Left kidney (tissue), 2 donors: ENCODE results near the gene AMBP. TPM values are rescaled to one million over a fixed set of nuclear protein-coding genes. Genes with fewer than 3 reads are reported as not detected.
"Not testable (repeated sequence)": the region's sequence is repeated elsewhere in the genome, so short reads cannot be mapped to it uniquely, and the experiment has no call there.

Experiments used
- DNase-seq: peaks from one replicate; pipeline ENCODE4 v3.0.0-alpha.2; 2013
- polyA plus RNA-seq: library from polyadenylated mRNA; unstranded; fragments of 120-200 nt; gene quantifications from one replicate; pipeline ENCODE4 v1.2.1, GENCODE V29; 2013; ENCODE audit not compliant: insufficient read length

AMBP gene
- polyA plus RNA-seq, 1 donor, result 1.9 TPM

DNA sequence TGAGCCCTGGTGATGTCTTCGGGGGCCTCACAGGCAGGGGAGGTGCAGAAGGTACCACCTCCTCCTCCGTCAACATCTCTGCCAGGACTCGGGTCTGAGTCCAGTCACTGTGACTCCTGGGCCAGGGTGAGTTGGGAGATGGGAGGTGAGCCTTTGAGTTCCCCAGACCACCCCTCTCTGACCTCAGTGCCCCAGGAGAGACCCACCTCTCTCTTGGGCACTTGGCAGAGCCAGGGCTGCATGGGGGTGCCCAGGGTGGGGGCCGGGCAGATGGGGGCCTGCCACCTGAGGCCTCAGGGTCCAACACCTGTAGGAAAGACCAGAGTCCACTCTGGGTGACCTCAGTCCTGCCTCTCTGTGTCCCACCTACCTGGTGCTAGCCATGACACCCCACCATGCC is 14.2 kb upstream of the AMBP start:
- no peak for DNase-seq

DNA sequence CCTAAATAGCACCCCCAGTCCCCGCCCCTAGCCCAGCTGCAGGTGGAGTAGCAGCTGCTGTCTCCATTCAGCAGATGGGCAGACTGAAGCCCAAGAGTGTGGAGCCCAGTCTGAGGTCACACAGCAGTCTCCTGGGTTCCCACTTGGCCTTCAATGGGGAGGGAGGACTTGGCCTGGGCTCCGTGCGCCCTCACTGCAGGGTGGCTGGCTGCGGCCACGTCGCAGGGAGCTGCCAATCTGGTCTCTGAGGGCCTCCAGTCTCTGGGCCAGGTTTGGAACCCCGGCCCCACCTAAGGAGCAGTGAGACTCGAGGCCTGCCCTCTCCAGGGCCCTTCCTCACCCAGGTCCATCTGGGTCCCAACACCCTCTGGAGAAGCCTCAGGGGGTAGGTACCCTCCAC is 13.6 kb upstream of the AMBP start:
- no peak for DNase-seq

DNA sequence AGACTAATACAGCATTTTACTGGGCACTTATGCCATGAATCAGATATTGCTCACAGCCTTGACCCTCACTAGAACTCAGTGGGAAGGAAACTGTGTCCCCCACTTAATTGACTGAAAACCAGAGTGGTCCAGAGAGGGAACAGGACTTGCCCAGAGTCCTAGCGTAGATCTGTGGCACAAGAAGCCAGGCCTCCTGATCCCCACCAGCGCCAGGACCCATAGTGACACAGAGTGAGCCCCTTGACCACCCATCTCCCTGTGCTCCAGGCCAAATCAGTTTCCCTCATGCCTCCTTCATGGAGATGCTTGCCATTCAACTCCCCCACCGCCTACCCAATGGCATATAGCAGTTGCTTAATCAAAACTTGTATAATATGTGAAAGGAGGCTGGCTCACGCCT is 12.7 kb upstream of the AMBP start:
- no peak for DNase-seq

GRCh38 chr9:114089206-114089840 is 11.2 kb upstream of the AMBP start:
- no peak for DNase-seq

- no peak for DNase-seq
Observed at GRCh38 chr9:114088571-114089170, 10.6 kb upstream of the AMBP start.

DNA sequence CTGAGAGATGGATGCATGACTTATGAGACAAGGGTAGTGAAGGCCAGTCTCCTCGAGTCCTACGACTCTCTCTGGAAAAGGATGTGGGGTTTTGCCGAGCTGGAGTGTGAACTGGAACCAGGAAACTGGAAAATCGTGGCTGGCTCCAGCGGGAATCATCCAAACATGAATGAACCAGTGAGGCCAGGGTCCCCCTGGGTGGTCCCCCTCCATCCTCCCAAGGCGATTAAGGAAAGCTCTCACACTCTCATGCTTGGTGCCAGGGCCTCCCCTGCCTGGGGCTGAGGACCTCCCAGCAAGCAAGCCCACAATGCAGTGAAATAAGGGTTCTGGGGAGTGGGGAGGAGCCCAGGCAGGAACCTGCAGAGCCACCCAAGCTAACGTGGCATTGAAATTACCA is 9.6 kb upstream of the AMBP start:
- DNase-seq, result no peak

GRCh38 chr9:114086607-114087006 is 8.5 kb upstream of the AMBP start:
- no peak for DNase-seq

- no peak for DNase-seq
Observed at GRCh38 chr9:114086009-114086408, 7.9 kb upstream of the AMBP start.

DNA sequence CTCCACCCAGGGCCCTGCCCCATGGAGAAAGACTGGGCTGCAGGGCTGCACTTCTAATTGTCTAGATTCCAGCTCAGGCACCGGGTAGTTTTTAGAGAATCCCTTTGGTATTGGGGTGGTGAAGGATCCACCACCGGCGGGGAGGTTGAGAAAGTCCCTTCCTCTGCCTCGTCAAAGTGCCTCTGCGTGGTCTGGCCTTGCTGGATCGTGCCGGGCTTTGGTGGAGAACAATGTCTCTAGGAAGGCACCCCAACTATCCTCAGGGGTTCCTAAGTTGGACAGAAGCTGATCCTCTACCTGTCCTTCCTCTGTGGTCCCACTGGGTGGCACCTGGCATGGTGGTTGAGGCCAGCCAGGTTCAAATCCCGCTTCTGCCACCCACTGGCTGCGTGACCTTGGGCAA is 7.3 kb upstream of the AMBP start:
- DNase-seq, result no peak

GRCh38 chr9:114084282-114085073 is 6.4 kb upstream of the AMBP start:
- no peak for DNase-seq

GRCh38 chr9:114083666-114084065 is 5.6 kb upstream of the AMBP start:
- no peak for DNase-seq

DNA sequence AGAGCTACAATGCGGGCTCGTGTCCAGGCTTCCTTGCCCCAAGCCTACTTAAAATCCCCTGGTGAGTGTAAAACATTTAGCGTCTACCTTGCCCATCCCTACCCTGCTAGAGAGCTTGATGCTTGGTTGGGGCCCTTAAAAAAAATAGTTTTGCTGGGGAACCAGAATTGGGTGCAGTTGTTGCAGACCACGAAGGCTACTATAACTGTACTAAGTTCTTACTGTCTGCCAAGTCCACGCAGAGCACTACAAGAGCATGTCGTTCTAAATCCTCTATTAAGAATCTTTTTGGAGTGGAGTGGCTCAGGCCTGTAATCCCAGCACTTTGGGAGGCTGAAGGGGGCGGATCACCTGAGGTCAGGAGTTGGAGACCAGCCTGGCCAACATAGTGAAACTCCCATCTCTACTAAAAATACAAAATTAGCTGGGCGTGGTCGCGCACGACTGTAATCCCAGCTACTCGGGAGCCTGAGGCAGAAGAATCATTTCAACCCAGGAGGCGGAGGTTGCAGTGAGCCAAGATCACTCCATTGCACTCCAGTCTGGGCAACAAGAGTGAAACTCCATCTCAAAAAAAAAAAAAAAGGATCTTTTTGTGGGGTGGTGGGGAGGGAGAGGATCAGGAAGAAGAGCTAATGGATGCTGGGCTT is 4.8 kb upstream of the AMBP start:
- not testable (repeated sequence) for DNase-seq

DNA sequence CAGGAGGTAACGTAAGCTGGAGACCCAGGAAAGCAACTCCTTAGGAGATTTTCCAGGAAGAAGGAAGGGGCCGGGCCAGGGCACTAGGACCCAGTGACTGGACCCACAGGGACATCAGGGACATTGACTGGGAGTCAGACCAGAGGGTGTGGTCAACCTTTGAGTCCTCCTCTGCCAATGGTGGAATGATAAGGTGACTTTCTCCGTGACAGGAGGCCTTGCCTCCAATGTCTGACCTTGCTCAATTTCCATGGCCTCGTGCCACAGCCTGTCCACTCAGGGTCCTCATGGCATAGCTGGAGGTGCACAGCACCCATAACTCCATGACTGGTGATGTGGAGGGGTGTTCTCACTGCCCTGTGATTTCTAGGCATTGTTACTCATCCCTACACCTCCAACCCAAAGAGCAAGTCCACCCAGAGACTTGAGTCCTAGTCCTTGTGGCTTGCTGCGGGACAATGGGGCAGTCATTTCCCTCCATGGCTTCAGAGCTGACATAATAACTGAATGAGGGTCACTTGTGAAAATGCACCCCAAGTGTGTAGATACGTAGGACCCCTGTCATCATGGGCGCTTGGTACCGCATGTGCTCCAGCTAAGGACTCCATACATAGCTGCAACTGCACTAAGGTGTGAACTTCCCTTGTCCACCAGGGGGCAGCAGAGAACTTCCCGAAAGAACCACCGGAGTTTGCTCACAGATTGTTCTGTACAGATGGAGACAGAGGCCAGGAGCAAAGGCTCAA is 4.1 kb upstream of the AMBP start:
- peak; percentile 95 for DNase-seq

GRCh38 chr9:114081441-114082016 is 3.4 kb upstream of the AMBP start:
- DNase-seq, result no peak

DNA sequence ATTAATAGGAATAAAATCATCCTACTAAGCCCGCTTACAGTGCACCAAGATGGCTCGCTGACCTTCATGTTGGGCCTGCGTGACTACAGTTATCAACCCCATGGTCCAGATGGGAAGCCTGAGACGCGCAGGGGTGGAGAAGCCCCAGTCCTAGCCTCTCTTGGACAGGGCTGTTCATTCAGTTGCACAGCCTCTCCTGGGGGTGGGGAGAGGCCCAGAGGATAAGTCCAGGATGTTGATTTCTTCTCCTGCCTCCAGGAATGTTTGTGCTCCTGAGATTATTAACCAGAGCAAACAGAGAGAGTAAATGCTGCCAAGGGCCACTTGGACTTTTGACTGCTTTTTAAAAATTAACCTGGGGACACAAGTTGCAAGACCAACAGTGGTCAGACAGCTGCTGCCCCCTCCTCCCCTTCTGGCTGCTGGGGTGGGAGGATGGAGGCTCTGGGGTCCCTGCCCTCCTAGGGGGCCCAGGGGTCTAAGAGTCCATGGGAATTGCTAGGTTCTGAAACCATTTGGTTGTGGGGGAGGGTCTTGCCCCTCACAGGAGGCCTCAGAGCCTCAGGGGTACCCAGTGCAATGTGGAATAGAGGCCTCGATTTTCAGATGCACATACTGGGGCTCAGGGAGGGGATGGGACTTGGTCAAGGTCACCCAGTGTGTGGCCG is 2.8 kb upstream of the AMBP start:
- DNase-seq, result peak; percentile 61

DNA sequence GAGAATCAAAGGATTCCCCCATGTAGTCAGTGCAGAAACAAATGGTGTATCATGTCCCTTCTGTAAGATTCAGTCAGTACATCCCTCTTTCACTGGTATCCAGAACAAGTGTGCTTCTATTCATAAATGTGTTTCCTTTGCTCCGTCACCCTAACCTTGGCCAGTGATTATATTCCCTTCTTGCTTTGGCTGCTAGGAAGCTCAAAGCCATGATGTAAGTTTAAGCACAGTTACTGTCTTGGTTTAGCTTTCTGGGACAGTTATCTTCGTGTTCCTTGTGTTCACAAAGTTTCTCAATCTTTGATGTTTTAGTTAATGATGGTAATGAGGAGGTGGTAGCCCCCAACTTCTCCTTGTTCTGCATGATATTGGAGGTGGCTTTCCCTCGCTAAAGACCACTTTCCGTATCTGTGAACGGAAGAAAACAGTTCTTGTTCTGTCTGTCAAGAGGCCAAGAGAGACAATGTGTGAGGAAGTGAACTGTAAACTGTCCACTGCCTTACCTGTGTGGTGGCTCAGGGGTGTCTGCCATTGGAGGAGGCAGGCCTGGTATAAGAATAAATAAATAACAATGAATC is 2.2 kb upstream of the AMBP start:
- DNase-seq, result no peak

DNA sequence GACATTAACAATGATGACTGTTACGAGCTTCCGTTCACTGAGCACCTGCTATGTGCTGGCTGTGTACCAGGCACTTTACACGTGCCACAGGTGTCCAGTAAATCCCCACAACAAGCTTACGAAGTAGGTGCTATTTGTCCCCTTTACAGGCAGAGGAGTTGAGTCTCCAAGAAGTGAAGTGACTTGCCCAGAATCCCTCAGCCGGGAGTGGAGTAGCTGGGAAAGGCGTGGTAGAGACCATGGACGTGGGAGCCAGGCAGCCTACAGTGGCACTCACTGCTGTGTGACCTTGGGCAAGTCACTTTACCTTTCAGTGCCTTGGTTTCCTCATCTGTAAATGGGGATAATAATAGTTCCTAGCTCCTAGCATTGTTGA is 669 bp upstream of the AMBP start:
- no peak for DNase-seq

- no peak for DNase-seq
Observed at GRCh38 chr9:114077162-114077837, 800 bp downstream of the AMBP start.

- DNase-seq, result no peak
Observed at GRCh38 chr9:114076237-114077161, 1.6 kb downstream of the AMBP start.
